Heart right ventricle (tissue), 16 donors: Measurements from ENCODE around the gene ATAD3A. TPM values are rescaled to one million over a fixed set of nuclear protein-coding genes. Genes with fewer than 3 reads are reported as not detected.

Experiments
- ATAC-seq, 8 donors: fragments of 200-7000 bp; cut with Tn5 transposase; one replicate each; pipeline ENCODE4 v1.9.1; 2020; ENCODE audit warnings: mild to moderate bottlenecking in 8 of 8, moderate library complexity in 8 of 8, moderate number of reproducible peaks in 1 of 8
- DNase-seq, 2 donors: peaks; one replicate each; pipeline ENCODE4 v3.0.0-alpha.2; 2020
- H3K27ac ChIP-seq, 10 donors: fragments of 200-600 bp; sonication (generic) in 2 of 10; one replicate each; pipeline versions ENCODE4 v1.5.0 to v1.8.0; 2020 to 2022; ENCODE audit warnings: mild to moderate bottlenecking in 3 of 10
- H3K27me3 ChIP-seq, 7 donors: fragments of 200-600 bp; one replicate each; pipeline ENCODE4 v1.8.0; 2021 to 2022; ENCODE audit warnings: mild to moderate bottlenecking in 2 of 7
- H3K36me3 ChIP-seq, 9 donors: fragments of 200-600 bp; sonication (generic) in 1 of 9; one replicate each; pipeline versions ENCODE4 v1.5.0 to v1.8.0; 2020 to 2022; ENCODE audit warnings: mild to moderate bottlenecking in 2 of 9
- H3K4me1 ChIP-seq, 9 donors: fragments of 200-600 bp; sonication (generic) in 1 of 9; one replicate each; pipeline versions ENCODE4 v1.5.0 to v1.8.0; 2020 to 2022; ENCODE audit warnings: mild to moderate bottlenecking in 4 of 9
- H3K4me3 ChIP-seq, 10 donors: fragments of 200-600 bp; sonication (generic) in 2 of 10; one replicate each; pipeline versions ENCODE4 v1.5.0 to v1.8.0; 2020 to 2022; ENCODE audit warnings: mild to moderate bottlenecking in 7 of 10, moderate library complexity in 2 of 10
- H3K9me3 ChIP-seq, 11 donors: fragments of 200-600 bp in 10 of 11; sonication (generic) in 2 of 11; one replicate each; pipeline versions ENCODE4 v1.5.0 to v1.8.0; 2013 to 2022; ENCODE audit warnings: mild to moderate bottlenecking in 2 of 11, control low read depth in 1 of 11, moderate library complexity in 1 of 11
- WGBS, 2 donors: extraction: QIAGEN DNeasy Blood & Tissue Kit; methylation state at CpG; one replicate each; pipeline ENCODE4 v1.1.7; 2013; ENCODE audit warnings: inconsistent platforms in 1 of 2; 5-methylcytosine and 5-hydroxymethylcytosine counted together
- intact Hi-C, 10 donors: fragments of 100-400 bp; cut with DNase I; formaldehyde crosslinking; loops; one replicate each; pipeline versions ENCODE4 v1.11.1 to v1.14.2; 2022
- polyA plus RNA-seq, 2 donors: library from polyadenylated mRNA; stranded (reverse); fragments of 200-250 nt; gene quantifications; one replicate each; pipeline ENCODE4 v1.2.3, GENCODE V29; 2013
- total RNA-seq, 10 donors: library from RNA; stranded (reverse); fragmentation: NEBNext Ultra II Directional in 3 of 10; extraction: Animal tissue kit (Norgen Biotek cat#: 25700) in 3 of 10; gene quantifications; one replicate each; pipeline versions ENCODE4 v1.2.1 to v1.2.4, GENCODE V29; 2021 to 2023
- TF ChIP-seq, protein P1 (sequence below), 9 donors: fragments of 200-600 bp; sonication (generic) in 2 of 9; IDR thresholded peaks; one replicate each; pipeline versions ENCODE4 v1.5.0 to v1.8.0; 2021 to 2022; ENCODE audit warnings: antibody characterized with exemption in 9 of 9, mild to moderate bottlenecking in 5 of 9, moderate library complexity in 1 of 9
- donor health status: Arrhythmogenic right ventricular cardiomyopathy.
- donor health status: ischemic (EF 13 %, LVEDD 7.1; RV severe dilation, severe dysfunction).
- donor health status: healthy with polysubstance abuse.
- donor health status: DM: no; HTN: yes; CAD: no.
- donor health status: DM: no; HTN: no; CAD: no.
- donor health status: ischemic (EF 25% LVEDD 6.9; RV normal size, moderate dysfunction).
- donor health status: ischemic (EF 25% LVEDD 5.7; RV mildly dilated, moderate dysfunction).
- donor health status: healthy.
- donor health status: DM: yes; HTN: yes; CAD: no.
- donor health status: Ischemic cardiomyopathy.
- donor health status: ischemic (EF 35%, LVEDD 5.7; RV mildly dilated, moderate dysfunction).
- donor health status: nonischemic (EF 11% LVEDD 7.7; RV severe dilation, severe dysfunction).
- donor health status: DM: yes; HTN: yes; CAD: no.
- donor health status: PGD.
- donor health status: ischemic (EF 29% LVEDD 5.4; RV normal size, mild dysfunction).
- donor health status: nonischemic (EF 23%, LVEDD 6.1; RV moderate dilation, normal function).

ATAD3A gene
- total and polyA plus RNA-seq, 12 donors, result 13.2 to 39.4 (median 16.0) TPM

DNA sequence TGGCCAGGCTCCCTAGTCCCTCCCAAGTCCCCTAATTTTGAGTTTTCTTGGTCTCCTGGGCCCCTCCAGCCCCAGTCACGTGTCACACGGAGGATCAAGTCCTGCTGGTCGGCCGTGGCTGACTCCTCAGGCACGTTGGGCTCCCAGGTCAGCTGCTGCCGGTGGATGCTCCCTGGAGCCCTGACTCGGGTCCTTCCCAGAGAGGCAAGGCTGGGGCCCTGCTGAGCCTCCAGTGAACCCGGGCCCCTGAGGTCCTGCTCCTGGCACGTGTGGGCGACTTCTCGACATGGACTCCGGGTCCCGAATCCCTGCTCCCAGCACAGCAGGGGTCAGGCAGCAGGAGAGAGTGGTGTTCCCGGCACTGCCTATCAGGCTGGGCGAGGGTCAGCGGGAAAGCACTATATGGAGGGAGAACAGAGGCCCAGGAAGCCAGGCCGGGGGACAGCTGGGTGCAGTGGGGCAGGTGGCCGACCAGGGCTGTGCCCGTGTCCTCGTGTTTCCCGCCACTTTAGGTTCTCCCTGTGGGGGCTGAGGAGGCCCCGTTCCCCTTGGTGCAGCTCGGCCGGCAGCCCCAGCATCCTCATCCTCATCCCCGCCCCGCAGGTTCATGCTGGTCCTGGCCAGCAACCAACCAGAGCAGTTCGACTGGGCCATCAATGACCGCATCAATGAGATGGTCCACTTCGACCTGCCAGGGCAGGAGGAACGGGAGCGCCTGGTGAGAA is 15.3 kb downstream of the ATAD3A start:
- no peak for ATAC-seq
- intact Hi-C loops, result no loop called here
- WGBS, 2 donors, result 95 to 96% methylated on average over 31 of the region's 31 CpGs

DNA sequence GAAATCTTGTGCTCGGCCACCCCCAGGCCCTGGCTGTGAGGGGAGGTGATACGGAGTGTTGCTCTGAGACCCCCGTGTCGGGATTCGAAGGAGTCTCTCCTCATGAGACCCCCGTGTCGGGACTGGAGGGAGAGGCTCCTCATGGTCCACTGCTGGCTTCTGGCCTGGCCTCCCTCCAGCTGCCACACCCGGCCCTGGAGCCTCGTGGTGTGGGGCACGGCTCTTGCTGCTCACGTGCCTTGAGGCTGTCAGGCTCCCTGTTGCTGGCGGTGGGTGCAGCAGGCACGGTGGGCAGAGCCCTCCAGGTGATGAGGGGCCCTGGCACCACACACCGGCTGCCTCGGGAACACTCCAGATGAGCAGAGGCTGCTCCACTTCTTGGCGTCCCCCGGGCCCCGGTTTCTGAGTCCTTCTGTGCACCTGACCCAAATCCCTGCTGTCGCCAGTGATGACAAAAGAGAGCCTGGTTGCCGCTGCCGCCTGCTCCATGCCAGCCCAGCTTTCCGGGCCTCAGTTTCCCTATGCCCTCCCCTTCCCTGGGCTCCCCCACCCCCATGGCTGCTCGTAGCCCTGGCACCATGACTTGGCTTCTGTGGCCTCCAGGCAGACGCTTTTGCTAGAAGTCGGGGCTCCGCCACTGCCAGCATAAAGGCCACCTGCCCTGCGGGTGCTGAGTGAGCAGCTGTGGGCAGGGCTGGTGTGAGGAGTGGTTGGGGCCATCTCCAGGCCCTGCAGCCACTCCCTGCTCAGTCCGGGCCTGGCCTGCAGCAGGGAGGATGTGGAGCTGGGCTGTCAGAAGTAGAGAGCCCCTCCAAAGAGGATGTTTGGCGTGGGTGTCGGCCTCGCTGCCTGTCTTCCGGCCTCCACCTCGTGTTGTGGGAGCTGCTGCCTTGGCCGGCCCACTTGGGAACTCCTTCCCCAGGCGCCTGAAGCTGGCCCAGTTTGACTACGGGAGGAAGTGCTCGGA is 16.6 kb downstream of the ATAD3A start:
- WGBS, 2 donors, result 78 to 82% methylated on average over 35 to 37 of the region's 37 CpGs

More for the DNA sequence above, 15.3 kb downstream of the ATAD3A start:
- Histone ChIP-seq H3K9me3 (peaks cover 0 to 16% (median 5%) of the 10 kb centered on the region in 11 donors), H3K36me3 (peaks cover 0 to 66% (median 6%) of the 10 kb centered on the region in 9 donors), H3K4me3 (no peak overlapping the region), H3K27ac (no peak overlapping the region), H3K4me1 (no peaks in the 10 kb centered on the region), H3K27me3 (no peaks in the 10 kb centered on the region)
- TF ChIP-seq, protein P1, sequence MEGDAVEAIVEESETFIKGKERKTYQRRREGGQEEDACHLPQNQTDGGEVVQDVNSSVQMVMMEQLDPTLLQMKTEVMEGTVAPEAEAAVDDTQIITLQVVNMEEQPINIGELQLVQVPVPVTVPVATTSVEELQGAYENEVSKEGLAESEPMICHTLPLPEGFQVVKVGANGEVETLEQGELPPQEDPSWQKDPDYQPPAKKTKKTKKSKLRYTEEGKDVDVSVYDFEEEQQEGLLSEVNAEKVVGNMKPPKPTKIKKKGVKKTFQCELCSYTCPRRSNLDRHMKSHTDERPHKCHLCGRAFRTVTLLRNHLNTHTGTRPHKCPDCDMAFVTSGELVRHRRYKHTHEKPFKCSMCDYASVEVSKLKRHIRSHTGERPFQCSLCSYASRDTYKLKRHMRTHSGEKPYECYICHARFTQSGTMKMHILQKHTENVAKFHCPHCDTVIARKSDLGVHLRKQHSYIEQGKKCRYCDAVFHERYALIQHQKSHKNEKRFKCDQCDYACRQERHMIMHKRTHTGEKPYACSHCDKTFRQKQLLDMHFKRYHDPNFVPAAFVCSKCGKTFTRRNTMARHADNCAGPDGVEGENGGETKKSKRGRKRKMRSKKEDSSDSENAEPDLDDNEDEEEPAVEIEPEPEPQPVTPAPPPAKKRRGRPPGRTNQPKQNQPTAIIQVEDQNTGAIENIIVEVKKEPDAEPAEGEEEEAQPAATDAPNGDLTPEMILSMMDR (IDR thresholded peaks at IDR 0.05), result no peak
- DNase-seq, result no peak

GRCh38 chr1:1529321-1529720 is 17.4 kb downstream of the ATAD3A start:
- peaks cover 0 to 5% (median 0%) of the 10 kb centered on the region in 9 donors for H3K4me1 ChIP-seq
- H3K27ac ChIP-seq, result no peak overlapping the region
- TF ChIP-seq, protein P1 (IDR thresholded peaks at IDR 0.05), result no peak
- H3K4me3 ChIP-seq, result no peak overlapping the region
- no peak for ATAC-seq
- H3K36me3 ChIP-seq, result peaks cover 0 to 58% (median 6%) of the 10 kb centered on the region in 9 donors
- peaks cover 0 to 18% (median 5%) of the 10 kb centered on the region in 11 donors for H3K9me3 ChIP-seq
- intact Hi-C loops, result no loop called here
- no peaks in the 10 kb centered on the region for H3K27me3 ChIP-seq
- no peak for DNase-seq
- WGBS, 2 donors, result 93 to 96% methylated on average over 15 of the region's 18 CpGs

More for the DNA sequence above, 16.6 kb downstream of the ATAD3A start:
- Histone ChIP-seq H3K9me3 (peaks cover 0 to 18% (median 5%) of the 10 kb centered on the region in 11 donors), H3K27ac (no peak overlapping the region), H3K4me3 (no peak overlapping the region), H3K36me3 (peaks cover 0 to 60% (median 6%) of the 10 kb centered on the region in 9 donors), H3K27me3 (no peaks in the 10 kb centered on the region), H3K4me1 (peaks cover 0 to 5% (median 0%) of the 10 kb centered on the region in 9 donors)
- intact Hi-C loops, result no loop called here
- TF ChIP-seq, protein P1 (IDR thresholded peaks at IDR 0.05), result no peak
- DNase-seq (peak in 1 of 2 donors; percentile 8), ATAC-seq (peak in 4 of 8 donors; percentile 21 to 61 (median 34))

GRCh38 chr1:1529936-1530335 is 18.0 kb downstream of the ATAD3A start:
- H3K36me3 ChIP-seq, result peaks cover 0 to 56% (median 6%) of the 10 kb centered on the region in 9 donors

More at GRCh38 chr1:1529936-1530335, 18.0 kb downstream of the ATAD3A start:
- ATAC-seq, result no peak
- H3K27me3 ChIP-seq, result no peaks in the 10 kb centered on the region
- WGBS, 2 donors, result 99% methylated on average over 8 of the region's 8 CpGs
- DNase-seq, result no peak
- H3K4me1 ChIP-seq, result peaks cover 0 to 5% (median 0%) of the 10 kb centered on the region in 9 donors
- H3K4me3 ChIP-seq, result no peak overlapping the region
- TF ChIP-seq, protein P1 (IDR thresholded peaks at IDR 0.05), result no peak
- H3K27ac ChIP-seq, result no peak overlapping the region
- intact Hi-C loops, result no loop called here
- peaks cover 0 to 18% (median 5%) of the 10 kb centered on the region in 11 donors for H3K9me3 ChIP-seq
